ENCODE data around the gene E2F4. TPM values are rescaled to one million over a fixed set of nuclear protein-coding genes. Genes with fewer than 3 reads are reported as not detected.
A peak's percentile ranks its signal among the peaks of the same experiment; 100 is the strongest.

Gene E2F4
- total and polyA plus RNA-seq, 2 experiments from 2014 or later: 67.0 to 135 TPM

GRCh38 chr16:67169011-67169451 is 22.9 kb upstream of the E2F4 start:
- Histone ChIP-seq H3K27me3 (ENCODE audit: insufficient read depth) (peaks cover 97% of the 10 kb centered on the region), H3K4me2 (peak overlapping the region; percentile 97), H3F3A (replicated peaks; ENCODE audit: low read depth) (0 out of 2 replicates have a peak, but pooled peaks cover 16% of the 10 kb centered on the region), H3K9me2 (ENCODE audit: insufficient read depth) (no peaks in the 10 kb centered on the region), H3K79me2 (replicated peaks; ENCODE audit: insufficient read depth) (no peaks in the 10 kb centered on the region), H2AFZ (0 out of 2 replicates have a peak overlapping the region, but pooled peaks have one; percentile 56), H3K4me1 (ENCODE audit: insufficient read depth) (peaks cover 28% of the 10 kb centered on the region), H4K20me1 (replicated peaks; ENCODE audit: insufficient read depth) (peaks cover 6% of the 10 kb centered on the region), H3K36me3 (ENCODE audit: insufficient read depth) (no peaks in the 10 kb centered on the region), H3K27ac (ENCODE audit: low read depth) (no peak overlapping the region), H3K4me3 (peak overlapping the region; percentile 69)
- Mint-ChIP-seq H3K4me3 (peak overlapping the region; percentile 79), H3K27me3 (ENCODE audit: insufficient read depth, low read depth, poor library complexity) (peaks cover 95% of the 10 kb centered on the region), H3K36me3 (ENCODE audit: low read depth) (no peaks in the 10 kb centered on the region; the same call in 2 of the 3 replicates), H3K27ac (no peak overlapping the region), H3K9me3 (no peaks in the 10 kb centered on the region; the same call in 2 of the 3 replicates), H3K4me1 (peaks cover 46% of the 10 kb centered on the region)
- peak; percentile 9 for ATAC-seq
- no peak for TF ChIP-seq ETS1 (IDR thresholded peaks at IDR 0.05)
- TF ChIP-seq STAT1 (IDR thresholded peaks at IDR 0.05; ENCODE audit: unreplicated experiment): no peak
- TF ChIP-seq ZNF331 (CRISPR knock-in tag; IDR thresholded peaks at IDR 0.05; ENCODE audit: low read depth): no peak
- no peak for TF ChIP-seq EZH2phosphoT487 (IDR thresholded peaks at IDR 0.05; ENCODE audit: unreplicated experiment)
- TF ChIP-seq ZNF114 (CRISPR knock-in tag; IDR thresholded peaks at IDR 0.05): no peak
- TF ChIP-seq ZNF462 (CRISPR knock-in tag; IDR thresholded peaks at IDR 0.05): no peak
- TF ChIP-seq CREB1 (CRISPR knock-in tag; IDR thresholded peaks at IDR 0.05; ENCODE audit: low read depth): no peak
- TF ChIP-seq EZH2 (IDR thresholded peaks at IDR 0.05; ENCODE audit: low read depth, unreplicated experiment): peak; percentile 37
- TF ChIP-seq JUNB (IDR thresholded peaks at IDR 0.05; ENCODE audit: unreplicated experiment): no peak
- TF ChIP-seq REST (IDR thresholded peaks at IDR 0.05; ENCODE audit: unreplicated experiment): peak; percentile 63
- TF ChIP-seq NANOG (IDR thresholded peaks at IDR 0.05; ENCODE audit: borderline replicate concordance): no peak
- no peak for TF ChIP-seq CTCF (conservative IDR thresholded peaks at IDR 0.05; ENCODE audit: low read depth in 2 of 2)
- DNase-seq (ENCODE audit: low spot score): peak; percentile 76
